Measurements from ENCODE around the gene ZNF112. TPM values are rescaled to one million over a fixed set of nuclear protein-coding genes. Genes with fewer than 3 reads are reported as not detected.

Gene ZNF112
- 4.4 and 16.8 TPM in 2 replicates for total RNA-seq

DNA sequence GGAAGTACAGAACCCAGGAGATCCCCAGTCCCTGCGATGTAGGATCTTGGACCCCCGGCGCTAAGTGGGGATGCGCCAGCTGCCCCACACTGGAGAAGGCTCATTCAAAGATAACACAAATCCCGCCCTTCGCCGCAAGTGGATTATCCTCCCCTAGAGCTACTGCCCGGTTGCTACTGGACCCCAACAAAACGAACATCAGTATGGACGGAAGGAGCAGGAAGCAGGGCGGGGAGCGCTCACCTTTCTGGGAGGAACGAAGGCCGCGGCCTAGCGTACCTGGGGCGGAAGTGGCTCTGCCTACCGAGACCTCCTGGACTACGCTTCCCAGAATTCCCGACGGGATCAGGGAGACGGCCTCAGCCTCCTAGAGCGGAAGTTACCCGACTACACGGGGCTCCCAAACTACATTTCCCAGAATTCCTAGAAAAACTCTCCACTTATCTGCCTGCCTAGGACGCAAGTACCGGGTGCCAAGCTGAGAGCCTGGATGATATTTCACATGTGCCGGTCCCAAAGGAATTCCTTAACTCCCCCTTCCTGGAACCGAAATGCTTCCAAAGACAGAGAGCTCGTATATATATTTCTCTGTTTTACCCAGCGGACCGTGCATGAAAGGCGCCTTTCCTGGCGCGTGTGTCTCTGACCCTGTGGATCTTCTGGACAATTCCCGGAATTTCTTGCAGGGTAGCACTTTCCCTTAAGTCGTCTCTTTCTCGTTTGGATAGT is at the start of gene ZNF112:
Gene ZNF112 (minus strand): TSS at position 298 of the 729 bp plus-strand sequence. CDS start 16,141 bp downstream, outside the sequence.

DNA sequence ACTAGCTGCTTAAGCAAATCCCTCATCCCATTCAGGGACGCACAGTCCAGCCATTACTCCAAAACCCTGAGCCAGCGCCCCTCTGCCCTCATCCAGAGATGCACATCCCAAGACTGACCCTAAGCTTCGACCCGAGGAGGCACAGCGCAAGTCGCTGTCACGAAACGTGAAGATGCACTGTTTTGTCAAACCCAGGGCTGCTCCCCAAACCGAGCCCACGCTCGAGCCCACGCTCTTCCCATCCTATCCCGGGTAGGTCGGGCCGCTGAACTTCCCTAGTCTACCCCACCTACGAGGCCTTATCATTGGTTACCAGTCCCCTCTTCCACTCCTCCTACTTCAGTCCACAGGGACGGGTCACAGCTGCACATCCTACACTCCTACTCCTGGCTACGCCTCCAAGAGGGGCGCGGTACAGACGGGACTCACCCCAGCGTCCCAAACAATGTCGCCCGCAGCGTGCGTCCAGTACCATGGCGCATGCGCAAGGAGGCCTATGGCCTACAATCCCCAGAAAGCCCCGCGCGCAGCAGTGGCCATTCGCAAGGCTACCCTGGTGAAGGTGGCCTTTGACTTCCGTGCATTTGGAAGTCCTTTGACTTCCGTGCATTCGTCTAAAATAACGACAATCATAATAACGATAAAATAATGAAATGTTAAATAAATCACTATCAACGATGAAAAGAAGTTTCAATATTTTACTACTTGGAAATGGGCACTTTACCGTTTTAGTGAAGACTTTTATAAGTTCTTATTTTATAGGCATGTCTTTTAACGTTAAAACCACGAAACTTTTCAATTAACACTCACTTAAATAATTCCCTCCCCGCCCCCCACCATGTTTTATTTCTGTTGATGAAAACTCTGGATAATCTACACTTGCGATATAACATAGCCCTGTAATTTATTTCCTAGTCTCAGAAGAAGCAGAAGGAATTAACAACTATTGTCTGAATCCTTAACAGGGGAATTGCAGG is 44.9 kb upstream of the ZNF112 start, which contains the start of gene ZNF285:
Gene ZNF285 (minus strand): TSS at position 470 of the 977 bp plus-strand sequence. CDS start 4,395 bp downstream, outside the sequence.

DNA sequence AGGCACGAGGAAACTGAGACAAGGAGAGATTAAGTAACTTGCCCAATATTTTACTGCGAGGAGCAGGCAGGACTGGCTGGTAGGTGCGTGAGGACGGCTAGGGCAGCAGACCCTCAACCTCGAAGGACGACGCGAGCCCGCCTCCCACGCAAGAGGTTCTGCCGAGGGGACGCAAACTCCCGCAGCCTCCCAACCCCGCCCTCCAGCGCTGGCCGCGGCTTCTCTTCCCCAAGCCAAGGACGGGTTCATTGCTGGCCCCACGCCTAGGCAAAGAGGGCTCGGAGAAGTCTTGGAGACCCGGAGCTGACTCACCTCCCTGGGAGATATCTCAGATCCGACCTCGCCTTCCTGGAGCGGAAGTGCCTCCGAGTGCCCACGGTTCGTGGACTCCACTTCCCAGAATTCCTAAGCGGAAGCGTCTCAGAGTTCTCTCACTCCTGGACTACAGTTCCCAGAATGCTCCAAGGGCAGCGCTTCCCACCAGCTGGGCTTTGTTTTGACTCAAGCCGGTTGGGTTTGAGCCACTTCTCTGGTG is 51.8 kb downstream of the ZNF112 start, which contains the start of gene ZNF235:
Gene ZNF235 (minus strand): TSS at position 367 of the 535 bp plus-strand sequence. CDS start 1,621 bp downstream, outside the sequence.

Other genes with a start within 250 kb of the ZNF112 start
- 3.4 and 6.3 TPM in 2 replicates for gene ZNF225, start 243.3 kb downstream of the ZNF112 start, total RNA-seq
- 4.2 and 5.3 TPM in 2 replicates for gene ZNF234, start 215.1 kb downstream of the ZNF112 start, total RNA-seq
- 23.7 and 23.8 TPM in 2 replicates for gene ZNF226, start 191.6 kb downstream of the ZNF112 start, total RNA-seq
- gene ZNF227, start 144.1 kb downstream of the ZNF112 start, total RNA-seq: 8.1 and 10.4 TPM in 2 replicates
- gene ZNF233, start 96.8 kb downstream of the ZNF112 start, total RNA-seq: not detected in 2 replicates
- gene ZNF235, start 51.7 kb downstream of the ZNF112 start, total RNA-seq: 1.4 and 1.5 TPM in 2 replicates
- gene ZNF285, start 44.9 kb upstream of the ZNF112 start, total RNA-seq: 1.6 and 3.2 TPM in 2 replicates
- 7.0 and 7.4 TPM in 2 replicates for gene ZNF229, start 91.8 kb upstream of the ZNF112 start, total RNA-seq
- gene ZNF180, start 143.8 kb upstream of the ZNF112 start, total RNA-seq: 4.7 and 7.6 TPM in 2 replicates
- not detected in 2 replicates for gene CEACAM20, start 173.0 kb upstream of the ZNF112 start, total RNA-seq